Stimulated activated CD8-positive, alpha-beta memory T cell treated with anti-CD3 and anti-CD28 coated beads, Interleukin-15, amount 100 ng/mL, for 1 hour (primary cell): Measurements from ENCODE around the gene PPP1R9B.

Source experiments
- DNase-seq: peaks from one replicate; pipeline ENCODE4 v3.0.0-alpha.2; 2020; ENCODE audit warnings: low read depth

The PPP1R9B gene

GRCh38 chr17:50172130-50172529 is 21.7 kb upstream of the PPP1R9B start:
- no peak for DNase-seq

DNA sequence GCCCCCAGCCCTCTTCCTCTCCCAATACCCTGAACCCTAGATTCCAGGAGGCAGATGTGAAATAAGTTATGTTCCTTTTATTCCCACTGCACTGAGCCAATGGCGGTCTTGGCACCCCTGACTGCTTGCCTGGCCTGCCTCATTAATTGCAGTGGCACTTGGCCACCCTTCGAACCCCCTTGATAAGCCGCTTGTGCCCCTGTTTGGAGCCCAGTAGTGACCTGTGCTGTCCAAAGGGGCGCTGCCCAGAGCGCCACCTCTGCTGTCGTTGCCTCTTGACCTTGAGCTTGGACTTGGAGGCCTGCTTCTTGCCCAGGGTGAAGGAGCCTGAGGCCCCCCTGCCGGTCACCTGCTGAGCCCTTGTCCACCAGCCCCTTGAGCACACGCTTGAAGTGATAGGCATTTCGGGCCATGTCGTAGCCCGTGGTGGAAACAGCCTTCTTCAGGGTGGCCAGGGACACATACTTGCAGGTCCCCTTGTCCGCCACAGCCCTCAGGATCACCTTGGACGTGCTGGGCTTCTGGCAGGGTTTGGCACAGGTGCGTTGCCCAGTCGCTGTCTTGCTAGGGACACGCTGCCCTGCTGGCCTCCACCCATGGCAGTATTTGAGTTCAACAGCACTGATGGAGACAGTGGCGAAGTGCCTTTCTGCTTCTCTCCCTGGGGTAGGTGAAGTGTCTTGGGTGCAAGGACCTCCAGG is 21.0 kb upstream of the PPP1R9B start:
- DNase-seq = no peak

GRCh38 chr17:50170662-50171370 is 20.3 kb upstream of the PPP1R9B start:
- DNase-seq = no peak

DNA sequence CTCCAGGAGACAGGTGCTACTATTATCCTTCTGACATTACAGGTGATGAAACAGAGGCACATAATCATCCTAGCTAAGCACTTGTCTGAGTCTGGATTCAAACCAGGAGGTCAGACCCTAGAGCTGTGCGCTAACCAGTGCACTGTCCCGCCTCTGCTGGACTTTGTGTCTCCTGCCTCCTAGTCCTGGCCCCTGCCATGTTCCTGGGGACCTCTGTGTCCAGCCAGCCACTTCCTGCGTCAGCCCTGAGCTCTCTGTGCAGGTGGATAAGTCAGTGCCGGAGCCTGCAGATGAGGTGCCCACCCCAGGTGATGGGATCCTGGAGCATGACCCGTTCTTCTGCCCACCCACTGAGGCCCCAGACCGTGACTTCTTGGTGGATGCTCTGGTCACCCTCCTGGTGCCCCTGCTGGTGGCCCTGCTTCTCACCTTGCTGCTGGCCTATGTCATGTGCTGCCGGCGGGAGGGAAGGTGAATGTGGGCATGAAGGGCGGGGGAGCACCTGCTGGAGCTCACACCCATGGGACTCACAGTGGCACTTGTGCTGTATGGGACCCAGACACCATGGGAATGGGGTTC is 19.5 kb upstream of the PPP1R9B start:
- DNase-seq = no peak

DNA sequence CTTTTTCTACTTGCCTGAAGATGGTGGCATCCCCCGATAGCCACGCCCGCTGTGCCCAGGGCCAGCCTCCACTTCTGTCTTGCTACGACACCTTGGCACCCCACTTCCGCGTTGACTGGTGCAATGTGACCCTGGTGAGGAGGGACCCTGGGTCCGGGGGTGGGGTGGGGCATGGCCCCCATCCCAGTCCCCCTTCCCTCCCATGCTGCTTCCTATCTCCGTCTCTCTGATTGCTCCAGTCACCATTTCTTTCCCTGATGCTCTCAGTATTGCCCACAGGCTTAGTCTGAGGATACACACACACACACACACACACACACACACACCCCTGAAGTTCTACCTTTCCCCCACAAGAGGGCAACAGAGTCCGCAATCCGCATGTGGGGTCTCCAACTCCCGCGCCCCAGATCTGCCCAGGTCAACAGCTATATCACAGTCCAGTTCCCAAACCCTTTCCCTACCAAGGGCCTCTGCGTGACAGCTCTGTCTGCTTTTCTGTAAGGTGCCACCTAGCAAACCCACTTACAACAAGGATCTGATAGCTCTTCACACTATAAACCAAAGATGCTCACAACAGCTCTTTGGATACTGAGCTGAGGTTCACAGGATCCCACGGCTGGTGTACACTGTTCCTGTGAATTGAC is 18.8 kb upstream of the PPP1R9B start:
- no peak for DNase-seq

GRCh38 chr17:50168319-50168718 is 17.8 kb upstream of the PPP1R9B start:
- no peak for DNase-seq

DNA sequence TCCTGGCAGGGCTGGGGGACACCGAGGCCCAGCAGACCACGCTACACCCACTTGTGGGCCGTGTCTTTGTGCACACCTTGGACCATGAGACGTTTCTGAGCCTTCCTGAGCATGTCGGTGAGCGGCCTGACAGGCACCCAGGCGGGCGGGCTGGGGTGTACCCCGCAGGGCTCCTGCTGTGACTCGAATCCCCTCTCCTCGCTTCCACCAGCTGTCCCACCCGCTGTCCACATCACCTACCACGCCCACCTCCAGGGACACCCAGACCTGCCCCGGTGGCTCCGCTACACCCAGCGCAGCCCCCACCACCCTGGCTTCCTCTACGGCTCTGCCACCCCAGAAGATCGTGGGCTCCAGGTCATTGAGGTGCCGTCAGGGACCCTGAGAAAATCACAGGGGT is 16.9 kb upstream of the PPP1R9B start:
- no peak for DNase-seq

DNA sequence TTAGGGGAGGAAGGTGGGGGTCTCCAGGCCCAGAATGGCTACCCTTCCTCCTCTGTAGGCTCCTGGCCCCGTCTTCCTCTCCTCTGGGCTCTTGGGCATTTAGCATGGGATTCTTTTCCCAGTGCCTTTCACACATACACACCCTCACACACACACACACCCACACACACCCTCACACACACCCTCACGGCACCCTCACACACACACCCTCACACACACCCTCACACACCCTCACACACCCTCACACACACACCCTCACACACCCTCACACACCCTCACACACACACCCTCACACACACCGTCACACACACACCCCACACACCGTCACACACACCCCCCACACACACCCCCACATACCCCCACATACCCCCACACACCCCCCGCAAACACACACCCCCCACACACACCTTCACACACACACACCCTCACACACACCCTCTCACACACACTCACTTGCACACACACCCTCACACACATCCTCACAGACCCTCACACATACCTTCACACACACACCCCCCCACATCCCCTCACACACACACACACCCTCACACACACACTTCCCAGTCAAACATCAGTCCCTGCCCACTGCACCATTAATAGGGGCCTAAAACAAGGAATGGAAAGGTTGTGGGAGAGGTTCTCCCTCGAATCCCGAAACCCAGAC is 16.2 kb upstream of the PPP1R9B start:
- no peak for DNase-seq

- DNase-seq = no peak
Observed at GRCh38 chr17:50165867-50166517, 15.5 kb upstream of the PPP1R9B start, which contains the start of gene SGCA. SGCA (plus strand) TSS chr17:50166005; CDS start chr17:50166041, 36 bp downstream.

DNA sequence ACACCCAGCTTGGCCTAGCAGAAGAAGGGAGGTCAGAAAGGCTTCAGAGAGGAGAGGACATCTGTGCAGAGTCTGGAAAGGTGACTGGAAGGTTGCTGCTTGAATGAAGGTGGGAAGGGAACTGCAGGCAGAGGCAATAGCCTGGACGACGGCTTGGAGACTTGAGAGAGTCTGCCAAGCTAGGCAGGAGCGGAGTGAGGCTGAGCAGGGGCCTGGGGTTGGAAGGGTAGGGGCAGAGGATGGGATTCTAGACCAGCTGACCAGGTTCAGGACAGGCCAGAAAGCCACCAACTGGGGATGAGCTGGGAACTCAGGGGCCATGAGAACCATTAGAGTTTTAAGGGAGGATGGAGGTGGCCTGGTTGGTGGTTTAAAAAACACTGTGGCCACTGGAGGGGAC is 15.0 kb upstream of the PPP1R9B start:
- DNase-seq = no peak

DNA sequence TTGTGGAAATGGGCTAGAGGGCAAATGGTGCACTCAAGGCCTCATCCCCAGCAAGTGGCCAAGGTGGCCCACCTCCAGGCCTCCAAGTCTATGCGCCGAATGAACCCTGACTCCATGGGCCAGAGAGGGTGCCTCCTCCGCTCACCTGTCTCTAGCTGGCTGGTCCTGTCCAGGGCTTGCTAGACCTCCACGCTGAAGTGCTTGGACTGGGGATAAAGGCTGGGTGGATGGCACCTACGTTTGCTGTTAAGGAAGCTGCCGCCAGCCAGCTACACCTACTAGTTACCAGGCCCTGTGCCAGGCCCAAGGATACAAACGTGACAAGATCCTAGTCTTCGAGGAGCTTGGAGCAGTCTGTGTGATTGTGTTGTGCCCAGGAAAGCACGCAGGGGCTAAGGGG is 14.6 kb upstream of the PPP1R9B start:
- no peak for DNase-seq

- no peak for DNase-seq
Observed at GRCh38 chr17:50164697-50164988, 14.2 kb upstream of the PPP1R9B start.

- DNase-seq = no peak
Observed at GRCh38 chr17:50163843-50164696, 13.6 kb upstream of the PPP1R9B start.

- no peak for DNase-seq
Observed at GRCh38 chr17:50162466-50163254, 12.2 kb upstream of the PPP1R9B start.

GRCh38 chr17:50161911-50162288 is 11.4 kb upstream of the PPP1R9B start:
- no peak for DNase-seq

- peak; percentile 84 for DNase-seq
Observed at GRCh38 chr17:50161023-50161910, 10.8 kb upstream of the PPP1R9B start.

DNA sequence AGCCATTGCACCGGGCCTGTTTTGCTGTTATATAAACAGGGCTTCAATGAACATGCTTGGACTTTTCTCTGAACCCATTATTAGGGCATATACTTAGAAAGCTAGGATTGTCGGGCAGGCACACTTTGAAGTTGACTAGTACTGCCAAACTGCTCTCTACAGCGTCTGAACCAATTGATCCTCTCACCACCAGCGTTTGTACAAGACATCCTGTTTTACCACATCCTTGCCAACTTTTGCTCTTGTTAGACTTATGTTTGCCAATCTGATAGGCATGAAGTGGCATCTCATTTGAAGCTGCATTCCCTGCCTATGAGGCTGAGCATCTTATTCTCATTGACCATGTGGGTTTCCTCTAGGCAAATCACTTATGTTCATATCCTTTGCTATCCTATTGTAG is 7.4 kb upstream of the PPP1R9B start:
- DNase-seq = no peak

GRCh38 chr17:50155115-50155819 is 4.8 kb upstream of the PPP1R9B start:
- DNase-seq = no peak

DNA sequence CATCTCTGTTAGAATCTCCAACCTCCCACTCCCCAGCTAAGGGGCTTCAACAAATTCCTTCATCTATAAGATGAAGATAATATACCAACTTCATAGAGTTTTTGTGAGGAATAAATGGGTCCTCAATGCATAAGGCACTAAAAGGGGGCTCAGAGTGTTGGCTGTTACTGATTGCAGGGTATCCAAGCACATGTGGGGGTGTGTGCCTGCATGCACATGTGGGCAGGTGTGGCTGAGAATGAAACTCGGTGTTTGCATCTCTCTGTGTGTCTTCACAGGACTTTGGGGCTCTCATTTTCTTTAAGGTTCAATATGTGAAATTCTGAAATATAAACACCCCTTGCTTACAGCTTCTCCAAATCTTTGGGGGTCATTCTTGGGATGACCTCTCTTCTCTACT is 4.1 kb upstream of the PPP1R9B start:
- no peak for DNase-seq
